GM13977 (cell line): ENCODE measurements around the gene PCYT2.

Experiments used
- DNase-seq: peaks from one replicate; pipeline ENCODE4 v3.0.0; 2012; ENCODE audit warnings: low spot score
- CTCF ChIP-seq: IDR thresholded peaks from 2 replicates; pipeline ENCODE4 v1.5.1; 2012; ENCODE audit warnings: mild to moderate bottlenecking, control low read depth; ENCODE audit not compliant: insufficient read depth; ENCODE audit errors: extremely low read depth, missing control alignments
- in situ Hi-C: fragments of 300-500 bp; cut with MboI; formaldehyde crosslinking; loops from one replicate; pipeline ENCODE4 v1.12.0; 2022; ENCODE audit warnings: low sequenced_read_pairs, low pct_unique_long_range_greater_than_20kb, mixed read lengths, inconsistent platforms; ENCODE audit not compliant: unreplicated experiment

PCYT2 gene

GRCh38 chr17:81905424-81905875 is 5.7 kb downstream of the PCYT2 start:
- in situ Hi-C loops = no loop called here
- TF ChIP-seq CTCF = no peak
- no peak for DNase-seq

- TF ChIP-seq CTCF = no peak
- DNase-seq = no peak
- in situ Hi-C loops = no loop called here
Measured at GRCh38 chr17:81904600-81905423, 6.4 kb downstream of the PCYT2 start.

- no peak for TF ChIP-seq CTCF
- in situ Hi-C loops = no loop called here
- no peak for DNase-seq
Measured at GRCh38 chr17:81903896-81904599, 7.2 kb downstream of the PCYT2 start.

GRCh38 chr17:81903415-81903831 is 7.8 kb downstream of the PCYT2 start:
- no peak for TF ChIP-seq CTCF
- in situ Hi-C loops = no loop called here
- DNase-seq = no peak

- in situ Hi-C loops = no loop called here
- no peak for TF ChIP-seq CTCF
- DNase-seq = no peak
Measured at GRCh38 chr17:81902653-81903414, 8.4 kb downstream of the PCYT2 start.

GRCh38 chr17:81902023-81902652 is 9.1 kb downstream of the PCYT2 start, which contains the start of gene NPB:
Gene NPB (plus strand): TSS chr17:81902238. CDS start chr17:81902278, 40 bp downstream.
- in situ Hi-C loops = no loop called here
- DNase-seq = no peak

More at GRCh38 chr17:81902023-81902652, 9.1 kb downstream of the PCYT2 start, which contains the start of gene NPB:
- no peak for TF ChIP-seq CTCF
